Testis (tissue), 2 donors: Measurements from ENCODE around the gene GPATCH2.

ENCODE experiments used
- POLR2A ChIP-seq: fragments of 450-650 bp; IDR thresholded peaks from one replicate; pipeline ENCODE4 v1.6.1; 2017; ENCODE audit warnings: antibody characterized with exemption, mild to moderate bottlenecking, moderate library complexity
- TF ChIP-seq, protein P1 (sequence below), 3 experiments: fragments of 450-650 bp in 2 of 3; fragments of 200-600 bp in 1 of 3; sonication (generic) in 1 of 3; IDR thresholded peaks; one replicate each; pipeline ENCODE4 v1.5.1; 2016 to 2019; ENCODE audit warnings: antibody characterized with exemption in 3 of 3, mild to moderate bottlenecking in 2 of 3, moderate library complexity in 1 of 3

DNA sequence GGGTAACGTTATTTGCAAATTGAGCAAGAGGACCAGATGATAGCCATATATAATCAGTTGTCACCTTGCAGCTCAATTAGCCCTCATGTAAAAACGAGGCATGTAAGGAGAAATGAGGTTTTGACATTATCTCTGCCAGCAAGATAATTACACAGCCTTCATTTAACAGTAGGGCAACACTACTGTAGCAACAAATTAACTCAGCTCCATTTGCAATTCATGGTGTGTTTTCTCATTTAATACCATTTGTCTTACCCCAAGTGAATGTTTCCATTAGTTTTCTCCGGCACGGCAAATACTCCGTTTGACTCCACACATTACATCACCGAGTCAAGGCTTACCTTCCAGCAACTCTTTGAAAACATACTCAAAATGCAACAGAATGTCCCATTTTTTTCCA lies 66.7 kb downstream of the GPATCH2 start:
- TF ChIP-seq, protein P1, sequence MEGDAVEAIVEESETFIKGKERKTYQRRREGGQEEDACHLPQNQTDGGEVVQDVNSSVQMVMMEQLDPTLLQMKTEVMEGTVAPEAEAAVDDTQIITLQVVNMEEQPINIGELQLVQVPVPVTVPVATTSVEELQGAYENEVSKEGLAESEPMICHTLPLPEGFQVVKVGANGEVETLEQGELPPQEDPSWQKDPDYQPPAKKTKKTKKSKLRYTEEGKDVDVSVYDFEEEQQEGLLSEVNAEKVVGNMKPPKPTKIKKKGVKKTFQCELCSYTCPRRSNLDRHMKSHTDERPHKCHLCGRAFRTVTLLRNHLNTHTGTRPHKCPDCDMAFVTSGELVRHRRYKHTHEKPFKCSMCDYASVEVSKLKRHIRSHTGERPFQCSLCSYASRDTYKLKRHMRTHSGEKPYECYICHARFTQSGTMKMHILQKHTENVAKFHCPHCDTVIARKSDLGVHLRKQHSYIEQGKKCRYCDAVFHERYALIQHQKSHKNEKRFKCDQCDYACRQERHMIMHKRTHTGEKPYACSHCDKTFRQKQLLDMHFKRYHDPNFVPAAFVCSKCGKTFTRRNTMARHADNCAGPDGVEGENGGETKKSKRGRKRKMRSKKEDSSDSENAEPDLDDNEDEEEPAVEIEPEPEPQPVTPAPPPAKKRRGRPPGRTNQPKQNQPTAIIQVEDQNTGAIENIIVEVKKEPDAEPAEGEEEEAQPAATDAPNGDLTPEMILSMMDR (IDR thresholded peaks at IDR 0.05), result no peak
- TF ChIP-seq POLR2A, result no peak
